Activated CD8-positive, alpha-beta memory T cell treated with anti-CD3 and anti-CD28 coated beads, Interleukin-2, amount 50 U/mL, for 24 hours (primary cell): ENCODE results near the gene REPS1.
"Not testable (repeated sequence)": the region's sequence is repeated elsewhere in the genome, so short reads cannot be mapped to it uniquely, and the experiment has no call there.

Experiments used
- DNase-seq: peaks from one replicate; pipeline ENCODE4 v3.0.0-alpha.2; 2020; ENCODE audit errors: extremely low read depth

The REPS1 gene

DNA sequence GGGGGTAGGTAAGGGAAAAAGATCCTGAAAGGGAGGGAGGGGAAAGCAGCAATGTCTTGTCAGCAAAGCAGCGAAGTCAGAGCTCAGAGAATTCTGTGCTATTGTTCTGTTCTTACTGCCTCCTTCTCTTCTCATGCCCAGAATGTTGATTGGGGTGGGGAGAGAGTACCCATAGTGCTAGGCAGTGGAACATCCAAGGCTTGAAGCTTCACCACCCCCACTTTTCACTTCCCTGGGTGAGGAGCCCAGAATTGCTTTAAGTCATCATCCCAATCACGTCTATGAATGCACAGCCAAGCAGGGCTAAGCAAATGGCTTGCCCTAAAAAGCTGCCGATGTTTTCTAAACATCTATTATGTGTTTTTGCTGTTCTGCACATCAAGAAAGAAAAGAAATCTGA lies 16.5 kb downstream of the REPS1 start:
- DNase-seq, result no peak

DNA sequence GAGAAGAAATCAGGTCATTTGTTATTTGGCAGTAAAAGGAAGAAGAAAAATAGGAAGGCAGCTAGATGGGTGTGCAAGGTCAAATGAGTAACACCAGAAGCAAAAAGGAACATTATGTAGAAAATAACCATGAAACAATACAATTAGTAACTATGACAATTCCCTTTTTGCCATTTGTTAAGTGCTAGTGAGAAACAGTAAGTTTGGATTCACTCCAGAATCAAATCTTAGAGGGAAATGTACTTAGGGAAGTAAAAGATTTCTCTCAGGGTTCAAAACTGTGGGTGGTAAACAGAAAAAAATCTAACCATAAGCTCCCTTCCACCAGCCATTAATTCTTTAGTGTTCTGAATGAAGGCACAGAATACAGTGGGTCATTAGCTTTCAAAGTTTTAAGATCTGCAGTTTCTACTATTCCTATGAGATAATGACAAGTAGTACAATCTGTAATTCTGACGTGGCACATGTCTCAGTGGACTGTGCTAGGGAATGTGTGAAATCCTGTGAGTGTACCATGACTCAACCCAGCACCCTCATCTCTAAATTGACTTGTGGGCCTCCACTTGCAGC lies 17.1 kb downstream of the REPS1 start:
- DNase-seq, result no peak

DNA sequence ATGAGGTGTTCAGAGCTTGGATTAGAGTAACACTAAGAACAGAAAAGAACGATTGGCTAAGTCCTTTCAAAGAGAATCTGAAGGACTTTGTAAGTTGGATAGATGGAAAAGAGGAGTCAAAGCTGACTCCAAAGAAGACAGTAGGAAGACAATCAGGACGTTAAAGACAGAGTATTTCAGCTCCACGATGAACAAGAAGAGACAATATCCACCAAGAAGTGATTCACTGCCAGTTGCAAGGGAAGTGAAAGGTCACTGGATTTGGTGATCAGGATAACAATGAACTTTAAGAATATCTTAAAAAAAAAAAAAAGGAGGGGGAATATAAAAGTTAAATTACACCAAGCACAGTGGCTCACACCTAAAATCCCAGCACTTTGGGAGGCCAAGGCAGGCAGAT lies 17.9 kb downstream of the REPS1 start:
- no peak for DNase-seq

DNA sequence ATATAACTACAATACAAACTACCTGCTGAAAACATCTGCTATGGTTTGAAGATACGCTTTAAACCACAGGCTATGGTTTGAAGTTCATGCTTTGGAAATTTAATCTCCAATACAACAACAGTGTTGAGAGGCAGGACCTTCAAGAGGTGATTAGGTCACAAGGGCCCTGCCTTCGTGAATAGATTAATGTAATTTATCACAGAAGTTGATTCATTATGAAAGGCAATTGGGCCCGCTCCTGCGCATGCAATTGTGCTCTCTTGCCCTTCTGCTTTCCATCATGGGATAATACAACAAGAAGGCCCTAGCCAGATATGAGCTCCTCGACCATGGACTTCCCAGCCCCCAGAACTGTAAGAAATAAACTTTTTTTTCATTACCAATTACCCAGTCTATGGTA lies 21.2 kb downstream of the REPS1 start:
- DNase-seq, result no peak

DNA sequence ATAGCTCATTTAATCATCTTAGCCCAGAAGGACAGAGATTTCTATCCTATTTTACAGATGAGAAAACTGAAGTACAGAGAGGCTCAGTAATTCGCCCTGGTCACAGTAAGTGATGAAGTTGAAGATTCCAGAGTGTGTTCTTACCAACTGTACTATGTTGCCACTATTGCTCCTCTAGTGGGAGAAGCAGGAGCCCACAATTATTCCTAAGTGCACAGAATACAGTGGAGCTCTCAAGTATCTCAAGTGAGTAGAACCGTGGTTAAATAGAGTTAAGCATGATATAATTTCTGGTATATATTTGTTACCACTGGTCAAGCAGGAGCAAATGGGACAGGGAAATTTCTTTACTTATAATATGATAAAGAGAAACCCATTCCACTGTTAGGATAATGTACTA lies 22.1 kb downstream of the REPS1 start:
- DNase-seq, result no peak

DNA sequence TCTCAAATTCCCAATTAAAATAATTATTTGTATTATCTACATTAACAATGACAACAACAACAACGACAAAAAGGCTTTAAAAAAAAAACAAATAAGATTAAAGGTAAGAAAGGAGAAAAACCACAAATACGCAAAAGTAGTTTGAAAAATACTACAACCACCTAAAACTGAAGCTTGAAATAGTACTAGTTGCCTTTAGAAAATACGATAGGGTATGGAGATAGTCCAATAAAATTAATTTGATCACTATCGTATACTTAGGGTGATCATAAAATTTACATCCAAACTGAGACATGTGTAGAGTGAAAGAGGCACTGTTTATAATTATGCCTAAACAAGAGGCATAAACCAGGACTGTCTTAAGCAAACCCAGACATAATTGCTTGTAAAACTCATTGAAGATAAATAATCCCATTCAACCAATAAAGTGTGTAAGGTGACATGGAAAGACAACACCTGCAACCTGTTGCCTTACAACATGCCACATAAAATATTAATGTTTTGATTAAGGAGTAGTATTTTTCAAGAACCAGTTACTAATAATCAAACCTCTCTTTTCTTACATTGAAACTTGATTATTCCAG lies 22.7 kb downstream of the REPS1 start:
- DNase-seq, result no peak

DNA sequence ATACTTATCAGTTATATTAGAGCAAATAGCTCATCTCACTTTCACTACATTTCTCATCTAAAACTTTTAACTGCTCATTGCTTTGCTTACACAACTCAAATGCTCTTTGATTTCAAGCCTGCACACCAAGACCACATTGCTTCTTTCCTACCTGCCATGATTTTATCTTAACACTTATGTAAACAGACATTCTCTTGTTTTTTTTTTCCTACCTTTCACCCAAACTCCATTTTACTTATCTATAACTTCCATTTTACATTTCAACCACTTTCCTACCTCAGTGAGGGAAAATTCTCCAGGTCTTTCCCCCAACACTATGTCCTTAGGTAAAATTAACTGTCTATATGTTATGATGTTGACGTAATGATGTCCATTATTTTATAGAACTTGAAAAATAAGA lies 24.0 kb downstream of the REPS1 start:
- no peak for DNase-seq

DNA sequence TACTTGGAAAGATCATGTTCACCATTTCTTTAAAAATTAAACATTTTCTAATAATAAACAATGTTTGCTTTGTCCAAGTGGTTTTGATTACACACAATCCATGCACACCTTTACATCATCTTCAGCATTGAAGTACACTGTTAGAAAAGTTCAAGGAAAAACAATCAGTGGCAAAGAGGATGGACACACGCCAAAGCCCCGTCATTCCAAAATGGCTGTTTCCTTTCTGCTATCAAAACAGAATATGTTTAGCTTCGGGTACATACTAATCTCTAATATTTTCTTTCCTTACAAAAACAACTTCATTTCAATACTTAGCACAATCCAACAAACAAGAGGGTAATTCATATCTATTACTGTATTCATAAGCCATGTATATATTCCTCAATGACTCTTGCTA lies 24.5 kb downstream of the REPS1 start:
- no peak for DNase-seq

DNA sequence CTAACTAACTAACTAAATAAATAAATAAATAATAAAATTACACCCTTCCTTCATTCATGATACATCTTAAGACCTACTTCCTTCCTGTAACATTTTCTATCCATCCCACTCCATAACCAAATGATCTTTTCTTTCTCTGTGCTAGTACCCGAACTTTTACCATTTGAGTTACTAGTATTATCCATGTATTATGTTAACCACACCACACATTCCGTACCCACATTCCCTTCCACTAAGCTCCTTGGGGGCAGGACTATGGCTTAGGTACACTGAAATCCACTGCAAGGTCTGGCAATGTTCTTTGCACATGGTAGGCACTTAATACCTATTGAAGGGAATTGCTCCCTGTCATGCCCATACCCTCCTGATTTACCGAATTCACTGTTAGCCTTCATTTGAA lies 24.9 kb downstream of the REPS1 start:
- DNase-seq, result no peak

DNA sequence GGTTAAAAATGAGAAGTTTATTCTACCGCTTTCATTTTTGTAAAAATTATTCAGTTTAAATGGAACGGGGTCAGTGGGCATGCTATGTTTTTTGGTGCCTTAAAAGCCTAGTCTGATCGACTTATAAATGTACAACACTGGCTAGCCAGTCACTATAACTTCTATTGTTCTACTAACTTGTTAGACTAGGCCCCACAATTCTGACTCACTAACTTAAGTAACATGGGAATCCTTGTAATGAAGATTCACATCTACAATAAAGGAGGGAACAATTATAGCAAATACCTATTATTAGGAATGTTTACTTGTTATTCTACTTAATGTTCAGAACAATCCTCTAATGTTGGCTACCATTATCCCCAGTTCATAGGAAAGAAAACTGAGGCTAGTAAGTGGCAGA lies 28.5 kb downstream of the REPS1 start:
- no peak for DNase-seq

DNA sequence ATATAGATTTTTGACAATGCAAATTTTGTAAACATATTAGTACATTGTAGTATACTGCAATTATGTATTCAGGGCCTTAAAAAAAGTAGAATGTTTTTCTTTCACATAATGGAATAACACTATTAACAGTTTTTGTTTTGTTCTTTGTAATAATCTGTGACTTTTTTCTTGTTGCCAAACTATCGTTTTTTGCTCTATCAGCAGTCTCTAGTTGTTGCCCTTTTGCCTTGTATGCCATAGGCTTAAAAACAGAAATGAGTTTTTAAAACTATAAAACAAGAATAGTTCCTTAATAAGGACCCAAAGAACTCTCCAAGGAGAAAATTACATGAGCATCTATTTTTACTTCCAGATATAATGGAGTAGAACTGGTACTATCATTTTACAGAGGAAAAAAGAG lies 29.5 kb downstream of the REPS1 start:
- no peak for DNase-seq

DNA sequence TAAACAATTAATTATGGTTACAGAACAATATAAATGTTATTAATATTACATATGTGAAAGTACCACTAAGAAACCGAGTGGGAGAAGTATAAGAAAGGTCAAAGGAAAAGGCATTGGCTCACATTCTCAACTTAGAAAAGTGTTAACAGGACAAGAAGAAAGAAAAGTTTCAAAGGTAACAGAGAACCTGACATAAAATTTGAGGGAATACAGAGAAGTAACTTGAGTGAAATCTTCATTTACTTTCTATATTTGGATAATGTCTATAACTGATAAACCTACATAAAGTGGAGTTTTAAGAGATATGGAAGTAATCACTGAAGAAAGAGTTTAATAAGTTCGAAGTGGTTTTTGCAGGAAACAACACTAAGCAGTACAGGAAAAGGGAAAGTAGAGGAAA lies 30.1 kb downstream of the REPS1 start:
- no peak for DNase-seq

DNA sequence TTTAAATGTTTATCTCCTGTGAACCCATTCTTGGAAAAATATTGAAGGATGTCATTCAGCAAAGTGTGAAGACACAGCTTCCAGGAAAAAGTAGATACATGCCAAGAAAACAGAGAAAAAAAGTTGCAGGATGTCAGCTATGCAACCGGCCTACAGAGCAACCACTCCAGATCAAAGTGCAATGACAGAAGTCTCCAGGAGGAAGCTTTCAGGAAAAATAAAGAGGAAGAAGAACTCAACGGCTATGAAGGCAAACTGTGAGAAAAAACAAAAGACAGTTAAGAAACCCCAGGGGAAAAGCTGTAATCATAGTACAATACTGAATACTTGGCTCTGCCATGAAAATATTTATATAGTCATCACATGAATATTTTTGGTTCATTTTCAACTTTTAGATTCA lies 30.6 kb downstream of the REPS1 start:
- DNase-seq, result no peak

DNA sequence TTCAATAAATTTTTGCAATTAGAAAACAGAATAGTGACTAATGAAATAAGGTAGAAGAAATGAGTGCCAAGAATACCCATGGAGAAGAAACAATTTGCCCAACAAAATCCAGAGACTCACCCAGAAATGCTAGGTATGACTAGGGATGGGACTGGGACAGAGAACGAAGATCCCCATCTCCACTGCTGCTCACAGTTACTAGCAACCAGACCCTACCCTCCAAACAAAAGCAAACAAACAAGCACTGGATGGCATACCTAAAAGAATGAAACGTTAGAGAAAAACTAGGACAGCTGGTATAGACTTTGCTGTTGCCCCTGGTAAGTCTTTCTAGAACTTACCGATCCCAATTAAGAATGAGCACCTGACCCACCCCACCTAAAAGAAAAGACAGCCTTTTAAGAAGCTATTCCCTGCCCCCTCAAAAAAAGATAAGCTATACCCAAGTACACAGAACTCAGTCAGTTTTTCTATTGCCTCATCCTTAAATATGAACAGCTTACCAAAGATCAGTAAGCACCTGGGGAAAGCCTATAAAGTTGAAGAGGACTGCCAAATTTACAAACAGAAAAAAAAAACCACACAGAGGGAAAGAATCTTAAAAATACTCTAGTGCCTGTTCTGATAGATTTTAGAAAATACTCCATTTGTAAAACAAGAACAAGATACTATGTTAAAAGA lies 31.7 kb downstream of the REPS1 start:
- DNase-seq, result no peak

DNA sequence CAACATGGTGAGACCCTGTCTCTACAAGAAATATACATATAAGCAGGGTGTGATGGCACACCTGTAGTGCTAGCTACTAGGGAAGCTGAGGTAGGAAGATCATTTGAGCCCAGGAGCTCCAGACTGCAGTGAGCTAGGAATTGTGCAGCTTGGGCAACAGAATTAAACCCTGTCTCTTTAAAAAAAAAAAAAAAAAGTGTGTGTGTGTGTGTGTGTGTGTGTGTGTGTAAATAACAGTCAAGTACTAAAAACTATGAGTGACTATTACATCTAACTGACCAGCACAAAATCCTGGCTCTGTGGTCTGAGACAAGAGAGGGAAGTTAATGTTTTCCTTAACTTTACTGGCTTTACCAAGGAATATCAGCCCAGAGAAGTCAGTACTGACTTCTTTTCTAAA lies 32.8 kb downstream of the REPS1 start:
- DNase-seq, result no peak

DNA sequence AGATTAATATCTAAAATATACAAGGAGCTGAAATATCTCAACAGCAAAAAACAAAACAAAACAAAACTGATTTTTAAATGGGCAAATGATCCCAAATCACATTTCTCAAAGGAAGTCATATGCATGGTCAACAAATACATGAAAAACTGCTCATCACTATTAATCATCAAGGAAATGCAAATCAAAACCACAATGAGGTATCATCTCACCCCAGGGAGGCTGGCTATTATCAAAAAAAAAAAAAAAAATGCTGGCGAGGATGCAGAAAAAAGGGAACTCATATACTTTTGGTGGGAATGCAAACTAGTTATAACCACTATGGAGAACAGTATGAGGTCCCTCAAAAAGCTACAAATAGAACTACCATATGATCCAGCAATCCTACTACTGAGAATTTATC lies 34.6 kb downstream of the REPS1 start:
- no peak for DNase-seq

DNA sequence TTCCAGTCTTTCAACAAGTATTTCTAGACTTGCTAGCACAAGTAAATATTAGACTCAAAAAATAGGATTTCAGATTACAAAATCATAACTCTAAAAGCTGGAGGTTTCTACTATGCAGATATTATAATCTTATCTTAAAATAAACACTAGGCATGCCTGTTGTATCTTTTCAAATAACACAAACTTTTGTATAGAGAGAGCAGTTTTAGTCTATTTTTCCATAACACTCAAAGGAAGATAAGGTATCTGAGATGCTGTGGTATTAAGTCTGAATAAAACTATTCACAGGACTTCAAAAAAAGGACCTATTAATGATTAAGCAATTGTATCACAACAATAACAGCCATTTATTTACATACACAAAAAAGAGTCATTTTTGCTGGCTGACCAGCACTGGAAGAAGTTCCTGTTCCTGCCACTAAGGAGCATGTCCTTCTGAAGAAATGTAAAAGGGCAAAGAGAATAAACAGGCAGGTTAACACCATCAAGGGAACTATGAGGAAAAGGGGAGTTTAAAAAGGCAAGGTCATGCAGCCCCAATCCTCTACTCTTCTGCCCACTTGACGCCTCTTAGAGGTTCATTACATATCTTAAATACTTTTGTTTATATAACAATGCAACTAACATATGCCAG lies 39.4 kb downstream of the REPS1 start:
- DNase-seq, result no peak

DNA sequence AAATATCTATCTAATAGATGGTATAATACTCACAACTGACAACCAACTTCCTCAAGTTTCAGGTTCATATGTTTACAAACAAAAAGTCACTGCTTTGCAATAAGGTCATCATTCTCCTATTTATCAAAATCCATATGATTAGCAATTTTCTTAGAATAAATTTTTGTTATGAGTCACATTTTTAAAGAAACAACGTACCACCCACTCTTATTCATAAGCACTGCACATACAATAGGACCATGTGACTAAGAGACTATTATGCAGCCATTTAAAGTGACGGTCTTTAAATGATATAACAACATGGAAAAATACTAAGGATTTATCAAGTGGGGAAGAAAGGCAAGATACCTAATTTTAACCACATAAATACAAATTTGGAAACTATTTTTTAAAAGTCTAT lies 40.0 kb downstream of the REPS1 start:
- DNase-seq, result no peak

DNA sequence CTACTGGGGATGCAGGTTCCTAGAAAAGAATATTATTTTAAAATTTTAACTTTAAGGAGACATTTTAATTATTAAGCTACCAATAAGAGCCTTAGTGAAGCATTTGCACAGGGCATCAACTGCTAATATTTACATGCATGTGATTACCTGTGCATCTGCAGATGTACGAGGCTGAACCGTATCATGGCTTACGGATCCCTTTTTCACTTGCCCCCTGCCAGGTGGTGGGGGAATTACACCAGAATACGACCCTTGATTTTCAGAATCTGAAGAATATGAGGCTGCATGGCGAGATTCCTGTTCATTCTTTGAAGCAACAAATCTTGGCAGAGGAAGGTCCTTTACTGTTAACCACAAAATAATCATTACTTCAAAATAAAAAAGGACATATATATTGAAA lies 42.7 kb downstream of the REPS1 start:
- DNase-seq, result no peak

DNA sequence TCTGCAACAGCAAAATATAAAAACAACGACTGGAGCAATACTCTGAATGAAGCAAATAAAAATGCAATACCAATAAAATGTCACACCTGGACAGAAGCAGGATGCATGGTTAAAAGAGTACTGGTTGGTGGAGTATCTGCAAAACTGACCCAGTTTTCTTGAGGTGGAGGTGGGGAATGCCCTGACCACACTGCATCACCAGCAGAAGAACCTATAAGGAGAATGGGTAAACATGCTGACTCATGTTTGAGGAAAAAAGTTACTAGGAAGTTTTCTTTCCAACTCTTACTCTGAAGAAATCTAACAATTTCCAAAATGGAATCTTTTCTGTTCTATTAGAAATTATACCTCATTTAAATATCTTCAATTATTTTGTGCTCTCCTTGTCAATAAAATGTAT lies 43.6 kb downstream of the REPS1 start:
- DNase-seq, result no peak

DNA sequence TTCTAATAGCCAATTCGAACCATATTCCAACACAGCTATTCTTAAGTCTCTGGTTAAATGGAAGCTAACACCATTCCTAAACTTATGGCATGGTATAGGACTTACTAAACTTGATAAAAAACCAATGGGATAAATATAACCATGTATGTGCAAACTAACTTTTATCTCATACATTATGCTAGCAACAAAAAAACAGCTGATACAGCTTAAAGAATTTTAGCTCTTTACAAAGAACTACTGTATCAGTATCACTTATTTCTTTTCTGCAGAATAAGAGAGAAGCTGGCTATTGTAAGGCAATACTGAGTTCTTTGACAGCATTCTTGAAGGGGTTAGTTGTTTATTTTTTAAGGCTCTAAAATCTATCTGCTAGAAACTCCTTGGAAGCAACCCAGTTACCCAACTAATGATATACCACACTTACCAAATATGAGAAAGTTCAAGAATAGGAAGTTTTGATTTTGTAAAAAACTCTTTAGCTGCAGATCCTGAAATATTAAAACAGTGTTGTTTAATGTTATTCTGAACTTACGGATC lies 44.9 kb downstream of the REPS1 start:
- DNase-seq, result no peak

DNA sequence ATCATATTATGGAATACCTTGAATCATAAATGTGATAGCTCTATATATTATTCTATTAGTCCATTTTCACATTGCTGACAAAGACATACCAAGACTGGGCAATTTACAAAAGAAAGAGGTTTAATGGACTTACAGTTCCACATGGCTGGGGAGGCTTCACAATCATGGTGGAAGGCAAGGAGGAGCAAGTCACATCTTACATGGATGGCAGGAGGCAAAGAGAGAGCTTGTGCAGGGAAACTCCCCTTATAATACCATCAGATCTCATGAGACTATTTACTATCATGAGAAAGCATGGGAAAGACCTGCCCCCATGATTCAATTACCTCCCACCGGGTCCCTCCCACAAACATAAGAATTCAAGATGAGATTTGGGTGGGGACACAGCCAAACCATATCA lies 51.2 kb downstream of the REPS1 start:
- DNase-seq, result not testable (repeated sequence)

DNA sequence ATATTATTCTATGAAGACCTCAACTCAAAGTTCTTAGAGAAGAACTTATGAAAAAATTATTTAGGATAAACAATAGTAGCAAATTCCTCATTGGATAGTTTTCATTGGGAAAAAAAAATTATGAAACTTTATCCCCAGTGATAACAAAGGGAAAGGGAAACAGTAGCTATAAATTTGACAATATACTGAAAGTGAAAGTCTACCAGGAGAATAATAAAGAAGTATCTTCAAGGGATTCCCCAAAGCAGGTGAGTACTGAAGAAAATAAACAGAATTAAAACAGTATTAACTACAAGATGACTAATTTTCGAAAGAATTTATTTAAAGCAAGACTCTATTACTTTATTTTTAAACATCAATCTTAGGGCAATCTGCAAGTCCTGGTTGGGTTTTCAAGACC lies 56.4 kb downstream of the REPS1 start:
- no peak for DNase-seq
